Activated gamma-delta T cell treated with anti-CD3 and anti-CD28 coated beads, Interleukin-2, amount 50 U/mL, for 16 hours (primary cell): Measurements from ENCODE around the gene ESRRG.
"Not testable (repeated sequence)": the region's sequence is repeated elsewhere in the genome, so short reads cannot be mapped to it uniquely, and the experiment has no call there.

Source experiments
- DNase-seq: peaks from one replicate; pipeline ENCODE4 v3.0.0-alpha.2; 2020; ENCODE audit warnings: low read depth

Gene ESRRG

GRCh38 chr1:216563087-216563486 is 160.1 kb downstream of the ESRRG start:
- DNase-seq = no peak

GRCh38 chr1:216562383-216562782 is 160.8 kb downstream of the ESRRG start:
- DNase-seq = no peak

GRCh38 chr1:216560527-216560926 is 162.7 kb downstream of the ESRRG start:
- no peak for DNase-seq

- no peak for DNase-seq
These were observed 163.9 kb downstream of the ESRRG start for GRCh38 chr1:216559359-216559758.

- no peak for DNase-seq
These were observed 167.6 kb downstream of the ESRRG start for GRCh38 chr1:216555653-216556052.

- DNase-seq = no peak
These were observed 168.3 kb downstream of the ESRRG start for GRCh38 chr1:216554934-216555333.

- DNase-seq = no peak
These were observed 169.5 kb downstream of the ESRRG start for GRCh38 chr1:216553766-216554165.

- DNase-seq = no peak
These were observed 170.2 kb downstream of the ESRRG start for GRCh38 chr1:216553040-216553439.

GRCh38 chr1:216549796-216550195 is 173.4 kb downstream of the ESRRG start:
- DNase-seq = no peak

GRCh38 chr1:216542741-216543140 is 180.5 kb downstream of the ESRRG start:
- DNase-seq = no peak

GRCh38 chr1:216542263-216542662 is 181.0 kb downstream of the ESRRG start:
- no peak for DNase-seq

GRCh38 chr1:216535751-216536150 is 187.5 kb downstream of the ESRRG start:
- DNase-seq = no peak

GRCh38 chr1:216535059-216535458 is 188.2 kb downstream of the ESRRG start:
- no peak for DNase-seq

GRCh38 chr1:216533776-216534175 is 189.5 kb downstream of the ESRRG start:
- DNase-seq = no peak

GRCh38 chr1:216532251-216532798 is 190.9 kb downstream of the ESRRG start:
- no peak for DNase-seq

GRCh38 chr1:216531263-216532239 is 191.7 kb downstream of the ESRRG start:
- DNase-seq = no peak

- not testable (repeated sequence) for DNase-seq
These were observed 193.4 kb downstream of the ESRRG start for GRCh38 chr1:216529851-216530250.

GRCh38 chr1:216528816-216529215 is 194.4 kb downstream of the ESRRG start:
- DNase-seq = no peak

GRCh38 chr1:216523449-216524190 is 199.6 kb downstream of the ESRRG start:
- no peak for DNase-seq

GRCh38 chr1:216523043-216523442 is 200.2 kb downstream of the ESRRG start:
- DNase-seq = no peak

- no peak for DNase-seq
These were observed 201.8 kb downstream of the ESRRG start for GRCh38 chr1:216521477-216521876.

GRCh38 chr1:216518844-216519627 is 204.2 kb downstream of the ESRRG start:
- DNase-seq = no peak
